A549 (cell line): ENCODE results near the gene LCN6. TPM values are rescaled to one million over a fixed set of nuclear protein-coding genes. Genes with fewer than 3 reads are reported as not detected.

Experiments
- ATAC-seq, 2 experiments: fragments of 200-7000 bp in 1 of 2; fragments of >200 bp in 1 of 2; cut with Nextera tagmentation in 1 of 2; cut with Tn5 transposase in 1 of 2; 3 replicates each; pipeline versions ENCODE4 v1.8.0 to v1.9.1; 2018 to 2020; ENCODE audit warnings: mild to moderate bottlenecking in 1 of 2, moderate library complexity in 1 of 2
- CTCF ChIA-PET: fragments of 300-600 bp; sonication (Branson Sonifier 250); formaldehyde crosslinking; extraction: SDS; loops from one replicate; lab custom pipeline; 2021; ENCODE audit warnings: antibody characterized with exemption, inconsistent platforms; lab: Yijun Ruan, JAX
- POLR2A ChIA-PET: fragments of 350-600 bp; formaldehyde crosslinking; extraction: SDS; loops from one replicate; lab custom pipeline; 2021; ENCODE audit warnings: antibody characterized with exemption, inconsistent platforms; lab: Yijun Ruan, JAX
- DNase-seq, 2 experiments: peaks; one replicate each; pipeline versions ENCODE4 v3.0.0 to v3.0.0-alpha.2; 2011 to 2016; ENCODE audit warnings: low read depth in 1 of 2, low spot score in 1 of 2
- FAIRE-seq: peaks from 2 replicates; lab custom pipeline; 2011; peaks lifted over from hg19 to GRCh38; lab: Jason Lieb, UNC
- H3K27ac ChIP-seq, 2 experiments: fragments of >200 bp; sonication (Bioruptor Twin); formaldehyde crosslinking; 3 replicates each; pipeline ENCODE4 v1.5.1; 2016 to 2017
- H3K4me1 ChIP-seq: fragments of >200 bp; sonication (Bioruptor Twin); formaldehyde crosslinking; 3 replicates; pipeline ENCODE4 v1.6.1; 2016
- H3K4me2 ChIP-seq: fragments of >200 bp; sonication (Bioruptor Twin); formaldehyde crosslinking; 3 replicates; pipeline ENCODE4 v1.6.1; 2016
- H3K4me3 ChIP-seq: fragments of >200 bp; sonication (Bioruptor Twin); formaldehyde crosslinking; 3 replicates; pipeline ENCODE4 v1.5.1; 2016
- H3K9me3 ChIP-seq: fragments of >200 bp; sonication (Bioruptor Twin); formaldehyde crosslinking; 3 replicates; pipeline ENCODE4 v1.6.1; 2016
- BCL3 ChIP-seq: fragments of >200 bp; sonication (Bioruptor Twin); formaldehyde crosslinking; IDR thresholded peaks from 3 replicates; pipeline ENCODE4 v1.6.1; 2016
- CHD2 ChIP-seq: fragments of 150-350 bp; IDR thresholded peaks from 2 replicates; pipeline ENCODE4 v1.6.1; 2014; ENCODE audit warnings: low read length; ENCODE audit not compliant: partially characterized antibody
- CHD4 ChIP-seq: fragments of 200-600 bp; sonication (generic); IDR thresholded peaks from 2 replicates; pipeline ENCODE4 v1.6.1; 2016; ENCODE audit warnings: antibody characterized with exemption, mild to moderate bottlenecking, borderline replicate concordance
- CTCF ChIP-seq: fragments of >200 bp; sonication (Bioruptor Twin); formaldehyde crosslinking; IDR thresholded peaks from 3 replicates; pipeline ENCODE4 v1.5.1; 2016
- ELK1 ChIP-seq: fragments of 150-350 bp; IDR thresholded peaks from 2 replicates; pipeline ENCODE4 v1.6.1; 2014; ENCODE audit warnings: low read depth, mild to moderate bottlenecking, low read length
- ESRRA ChIP-seq: fragments of 150-350 bp; IDR thresholded peaks from 2 replicates; pipeline ENCODE4 v1.6.1; 2014; ENCODE audit warnings: mild to moderate bottlenecking, low read length, borderline replicate concordance
- HDAC2 ChIP-seq: fragments of 200-600 bp; sonication (generic); IDR thresholded peaks from 2 replicates; pipeline ENCODE4 v1.6.1; 2016
- HMGXB4 ChIP-seq: fragments of 250-450 bp; sonication (Bioruptor Pico); IDR thresholded peaks from 2 replicates; pipeline ENCODE4 v1.5.0; 2021; ENCODE audit warnings: mild to moderate bottlenecking, moderate library complexity, borderline replicate concordance
- HOXA7 ChIP-seq: fragments of 250-450 bp; sonication (Bioruptor Pico); IDR thresholded peaks from 2 replicates; pipeline ENCODE4 v1.5.0; 2020; ENCODE audit warnings: mild to moderate bottlenecking, moderate library complexity
- KDM5A ChIP-seq: fragments of 200-600 bp; sonication (generic); IDR thresholded peaks from 2 replicates; pipeline ENCODE4 v1.6.1; 2016; ENCODE audit warnings: antibody characterized with exemption, mild to moderate bottlenecking
- MAFK ChIP-seq: fragments of 450-650 bp; IDR thresholded peaks from 2 replicates; pipeline ENCODE4 v1.6.1; 2014; ENCODE audit not compliant: partially characterized antibody
- MAX ChIP-seq: IDR thresholded peaks from 2 replicates; pipeline ENCODE4 v1.6.1; 2012
- NPAS2 ChIP-seq: fragments of 250-450 bp; sonication (Bioruptor Pico); IDR thresholded peaks from 2 replicates; pipeline ENCODE4 v1.8.0; 2022; ENCODE audit warnings: mild to moderate bottlenecking, moderate library complexity, borderline replicate concordance
- NR3C1 ChIP-seq: fragments of >200 bp; sonication (Bioruptor Twin); formaldehyde crosslinking; IDR thresholded peaks from 3 replicates; pipeline ENCODE4 v1.6.1; 2017
- RAD21 ChIP-seq, 2 experiments: fragments of >200 bp in 1 of 2; sonication (Bioruptor Twin) in 1 of 2; formaldehyde crosslinking in 1 of 2; IDR thresholded peaks in 1 of 2; conservative IDR thresholded peaks in 1 of 2; 2 replicates in 1 of 2; 3 replicates in 1 of 2; pipeline ENCODE4 v1.6.1; 2012 to 2018; ENCODE audit warnings: inconsistent platforms in 1 of 2
- RNF2 ChIP-seq: fragments of 200-600 bp; sonication (generic); IDR thresholded peaks from 2 replicates; pipeline ENCODE4 v1.6.1; 2016; ENCODE audit warnings: low read depth, mild to moderate bottlenecking, antibody characterized with exemption, moderate library complexity, borderline replicate concordance
- SREBF2 ChIP-seq: fragments of 450-650 bp; IDR thresholded peaks from 2 replicates; pipeline ENCODE4 v1.6.1; 2014; ENCODE audit warnings: mild to moderate bottlenecking, moderate library complexity
- USF2 ChIP-seq: fragments of 450-650 bp; IDR thresholded peaks from 2 replicates; pipeline ENCODE4 v1.6.1; 2014; ENCODE audit warnings: antibody characterized with exemption
- ZFP36 ChIP-seq: fragments of 450-650 bp; IDR thresholded peaks from 2 replicates; pipeline ENCODE4 v1.6.1; 2014; ENCODE audit warnings: borderline replicate concordance; ENCODE audit not compliant: partially characterized antibody
- ZNF302 ChIP-seq: fragments of 250-450 bp; sonication (Bioruptor Pico); IDR thresholded peaks from 2 replicates; pipeline ENCODE4 v1.9.0; 2021; ENCODE audit warnings: inconsistent platforms, mild to moderate bottlenecking, moderate library complexity
- WGBS: methylation state at CpG from one replicate; pipeline ENCODE4 v1.1.6; 2017; ENCODE audit errors: missing lambda C conversion rate; 5-methylcytosine and 5-hydroxymethylcytosine counted together
- polyA plus RNA-seq, 4 experiments: library from polyadenylated mRNA; depleted of rRNA in 3 of 4; stranded (reverse); fragments of >200 nt; fragmentation: RNase III in 1 of 4; extraction: RNeasy Plus Mini Kit Qiagen cat#74134 plus additional on column Dnase treatment in 1 of 4; gene quantifications; 2 replicates in 3 of 4; 3 replicates in 1 of 4; pipeline ENCODE4 v1.2.3, GENCODE V29; 2011 to 2017

LCN6 gene
- polyA plus RNA-seq, 2 of the 4 experiments (the other 2 are of a cell fraction), result not detected

- Histone ChIP-seq H3K4me2 (no peak overlapping the region), H3K4me1 (no peaks in the 10 kb centered on the region), H3K27ac (no peak overlapping the region), H3K4me3 (no peak overlapping the region), H3K9me3 (peaks cover 13% of the 10 kb centered on the region)
- FAIRE-seq, result no peak
- no peak for TF ChIP-seq RAD21 (conservative IDR thresholded peaks at IDR 0.05 in 1 of 2, IDR thresholded peaks at IDR 0.05 in 1 of 2)
- no peak for TF ChIP-seq CHD4
- TF ChIP-seq ELK1, result no peak
- no peak for TF ChIP-seq MAX
- no peak for TF ChIP-seq ZNF302 (CRISPR knock-in tag)
- TF ChIP-seq HDAC2, result no peak
- no peak for TF ChIP-seq RNF2
- TF ChIP-seq BCL3, result no peak
- TF ChIP-seq ESRRA, result no peak
- TF ChIP-seq MAFK, result no peak
- no peak for TF ChIP-seq NPAS2
- TF ChIP-seq CTCF, result no peak
- TF ChIP-seq HMGXB4, result no peak
- TF ChIP-seq NR3C1, result no peak
- TF ChIP-seq ZFP36, result no peak
- TF ChIP-seq USF2, result no peak
- TF ChIP-seq SREBF2, result no peak
- no peak for TF ChIP-seq CHD2
- TF ChIP-seq KDM5A, result no peak
- no peak for TF ChIP-seq HOXA7 (CRISPR knock-in tag)
- ChIA-PET CTCF (interaction anchor here (1.6 to 28.0 kb wide), 3 partner anchors 9 to 25 kb away, joined by 4 to 625 read pairs (median 13); partner anchors contain the start of gene TMEM141), POLR2A (no interaction called here)
- no peak for ATAC-seq
- DNase-seq, result no peak
- 66% methylated on average over 16 of the region's 31 CpGs for WGBS
Measured at GRCh38 chr9:136753371-136754058, 5.2 kb upstream of the LCN6 start.
